Cortex of kidney (tissue), 1 donor: ENCODE results near the gene RUNX1.

Source experiments
- DNase-seq: peaks from one replicate; lab custom pipeline; 2025; lab: John Stamatoyannopoulos, UW

The RUNX1 gene

GRCh38 chr21:35048706-35049617, at the start of gene RUNX1:
RUNX1 (minus strand) TSS chr21:35049302.
- no peak for DNase-seq

GRCh38 chr21:35097525-35097924, 48.4 kb upstream of the RUNX1 start:
- DNase-seq = no peak

GRCh38 chr21:35096959-35097358, 47.9 kb upstream of the RUNX1 start:
- no peak for DNase-seq

- DNase-seq = no peak
These were observed 46.8 kb upstream of the RUNX1 start for GRCh38 chr21:35095859-35096291.

- no peak for DNase-seq
These were observed 44.4 kb upstream of the RUNX1 start for GRCh38 chr21:35093514-35093913.

- DNase-seq = no peak
These were observed 42.4 kb upstream of the RUNX1 start for GRCh38 chr21:35091496-35091895.

- no peak for DNase-seq
These were observed 41.3 kb upstream of the RUNX1 start for GRCh38 chr21:35090403-35090802.

GRCh38 chr21:35088319-35088771, 39.2 kb upstream of the RUNX1 start:
- no peak for DNase-seq

GRCh38 chr21:35086357-35086756, 37.3 kb upstream of the RUNX1 start:
- no peak for DNase-seq

GRCh38 chr21:35084869-35085268, 35.8 kb upstream of the RUNX1 start:
- no peak for DNase-seq

GRCh38 chr21:35083246-35083645, 34.1 kb upstream of the RUNX1 start:
- DNase-seq = no peak

GRCh38 chr21:35081861-35082260, 32.8 kb upstream of the RUNX1 start:
- no peak for DNase-seq

GRCh38 chr21:35079181-35079580, 30.1 kb upstream of the RUNX1 start:
- DNase-seq = no peak

- DNase-seq = no peak
These were observed 28.9 kb upstream of the RUNX1 start for GRCh38 chr21:35077975-35078374.

- no peak for DNase-seq
These were observed 28.4 kb upstream of the RUNX1 start for GRCh38 chr21:35077466-35077865.

GRCh38 chr21:35075546-35075945, 26.4 kb upstream of the RUNX1 start:
- DNase-seq = no peak

- no peak for DNase-seq
These were observed 23.9 kb upstream of the RUNX1 start for GRCh38 chr21:35072960-35073359.

- no peak for DNase-seq
These were observed 23.5 kb upstream of the RUNX1 start for GRCh38 chr21:35072557-35072956.

- DNase-seq = no peak
These were observed 22.2 kb upstream of the RUNX1 start for GRCh38 chr21:35071347-35071746.

GRCh38 chr21:35070436-35070835, 21.3 kb upstream of the RUNX1 start:
- DNase-seq = no peak

GRCh38 chr21:35066824-35067223, 17.7 kb upstream of the RUNX1 start:
- no peak for DNase-seq

- DNase-seq = no peak
These were observed 14.5 kb upstream of the RUNX1 start for GRCh38 chr21:35063428-35064172.

- DNase-seq = no peak
These were observed 12.9 kb upstream of the RUNX1 start for GRCh38 chr21:35062016-35062415.
